Activated CD8-positive, alpha-beta T cell treated with anti-CD3 and anti-CD28 coated beads for 36 hours (primary cell): ENCODE measurements around the gene DYSF. TPM values are rescaled to one million over a fixed set of nuclear protein-coding genes. Genes with fewer than 3 reads are reported as not detected.
"Not testable (repeated sequence)": the region's sequence is repeated elsewhere in the genome, so short reads cannot be mapped to it uniquely, and the experiment has no call there.

ENCODE experiments used
- ATAC-seq: fragments of 200-7000 bp; cut with Tn5 transposase; one replicate; pipeline ENCODE4 v1.10.0; 2021; ENCODE audit warnings: mild to moderate bottlenecking, moderate library complexity
- CTCF ChIA-PET: fragments of 350-600 bp; sonication (Branson Sonifier 250); formaldehyde crosslinking; loops from one replicate; lab custom pipeline; 2021; ENCODE audit warnings: antibody characterized with exemption; lab: Charles Lee
- POLR2A ChIA-PET: fragments of 350-600 bp; sonication (Branson Sonifier 250); formaldehyde crosslinking; loops from one replicate; lab custom pipeline; 2021; ENCODE audit warnings: antibody characterized with exemption; lab: Charles Lee
- DNase-seq: peaks from one replicate; pipeline ENCODE4 v3.0.0-alpha.2; 2020
- H3K27ac Mint-ChIP-seq: one replicate; pipeline ENCODE4 v1.8.0; 2021; ENCODE audit warnings: mild to moderate bottlenecking, mixed read lengths
- H3K27me3 Mint-ChIP-seq: one replicate; pipeline ENCODE4 v1.8.0; 2021; ENCODE audit warnings: mixed read lengths
- H3K36me3 Mint-ChIP-seq: one replicate; pipeline ENCODE4 v1.8.0; 2021; ENCODE audit warnings: low read depth, mixed read lengths
- H3K4me1 Mint-ChIP-seq: one replicate; pipeline ENCODE4 v1.8.0; 2021; ENCODE audit warnings: low read depth, mixed read lengths
- H3K4me3 Mint-ChIP-seq: one replicate; pipeline ENCODE4 v1.8.0; 2021; ENCODE audit warnings: mild to moderate bottlenecking, moderate library complexity, mixed read lengths
- H3K9me3 Mint-ChIP-seq: one replicate; pipeline ENCODE4 v1.8.0; 2021; ENCODE audit warnings: mixed read lengths
- CTCF ChIP-seq: fragments of 200-600 bp; IDR thresholded peaks from one replicate; pipeline ENCODE4 v1.8.0; 2022; ENCODE audit warnings: antibody characterized with exemption, mild to moderate bottlenecking
- intact Hi-C: fragments of 100-400 bp; cut with micrococcal nuclease; formaldehyde crosslinking; loops from one replicate; pipeline ENCODE4 v1.10.0; 2022
- total RNA-seq, 2 experiments: library from RNA; stranded (reverse); gene quantifications; one replicate each; pipeline ENCODE4 v1.2.3, GENCODE V29; 2021

Gene DYSF
- total RNA-seq, 2 experiments from 2014 or later, result 3.5 to 3.8 TPM

GRCh38 chr2:71481111-71481510 is 27.8 kb downstream of the DYSF start:
- intact Hi-C loops, result no loop called here
- ATAC-seq, result no peak
- ChIA-PET POLR2A (no interaction called here), CTCF (interaction anchor here (1.5 kb wide), 1 partner anchor 29 kb away, joined by 4 read pairs; no protein-coding TSS in a partner anchor)
- Mint-ChIP-seq H3K9me3 (no peaks in the 10 kb centered on the region), H3K36me3 (no peaks in the 10 kb centered on the region), H3K27me3 (peaks cover 2% of the 10 kb centered on the region), H3K4me1 (no peaks in the 10 kb centered on the region), H3K27ac (no peak overlapping the region), H3K4me3 (no peak overlapping the region)
- DNase-seq, result no peak
- no peak for TF ChIP-seq CTCF

- Mint-ChIP-seq H3K27me3 (peaks cover 2% of the 10 kb centered on the region), H3K4me3 (no peak overlapping the region), H3K9me3 (no peaks in the 10 kb centered on the region), H3K27ac (no peak overlapping the region), H3K36me3 (no peaks in the 10 kb centered on the region), H3K4me1 (no peaks in the 10 kb centered on the region)
- no peak for TF ChIP-seq CTCF
- ChIA-PET CTCF (interaction anchor here (1.5 kb wide), 1 partner anchor 28 kb away, joined by 4 read pairs; no protein-coding TSS in a partner anchor), POLR2A (no interaction called here)
- ATAC-seq (no peak), DNase-seq (no peak)
- intact Hi-C loops, result no loop called here
These were observed 28.7 kb downstream of the DYSF start for GRCh38 chr2:71482055-71482454.

GRCh38 chr2:71483246-71483645 is 29.9 kb downstream of the DYSF start:
- H3K4me1 Mint-ChIP-seq, result no peaks in the 10 kb centered on the region
- ChIA-PET POLR2A (no interaction called here), CTCF (no interaction called here)
- DNase-seq (no peak), ATAC-seq (no peak)
- intact Hi-C loops, result no loop called here
- TF ChIP-seq CTCF, result no peak
- H3K36me3 Mint-ChIP-seq, result no peaks in the 10 kb centered on the region
- H3K4me3 Mint-ChIP-seq, result no peak overlapping the region
- no peaks in the 10 kb centered on the region for H3K9me3 Mint-ChIP-seq
- peaks cover 2% of the 10 kb centered on the region for H3K27me3 Mint-ChIP-seq
- H3K27ac Mint-ChIP-seq, result no peak overlapping the region

GRCh38 chr2:71484354-71484753 is 31.0 kb downstream of the DYSF start:
- H3K4me1 Mint-ChIP-seq, result no peaks in the 10 kb centered on the region
- ChIA-PET POLR2A (no interaction called here), CTCF (no interaction called here)
- H3K9me3 Mint-ChIP-seq, result no peaks in the 10 kb centered on the region
- no peak for DNase-seq
- intact Hi-C loops, result no loop called here
- H3K4me3 Mint-ChIP-seq, result no peak overlapping the region
- no peak for ATAC-seq
- no peak overlapping the region for H3K27ac Mint-ChIP-seq
- peaks cover 2% of the 10 kb centered on the region for H3K27me3 Mint-ChIP-seq
- no peaks in the 10 kb centered on the region for H3K36me3 Mint-ChIP-seq
- TF ChIP-seq CTCF, result no peak

- no peaks in the 10 kb centered on the region for H3K36me3 Mint-ChIP-seq
- ChIA-PET CTCF (interaction anchor here (1.0 kb wide), 1 partner anchor 387 kb away, joined by 3 read pairs; no protein-coding TSS in a partner anchor), POLR2A (no interaction called here)
- no peak for DNase-seq
- H3K27me3 Mint-ChIP-seq, result no peaks in the 10 kb centered on the region
- H3K27ac Mint-ChIP-seq, result no peak overlapping the region
- ATAC-seq, result no peak
- H3K4me3 Mint-ChIP-seq, result no peak overlapping the region
- no peak for TF ChIP-seq CTCF
- H3K4me1 Mint-ChIP-seq, result no peaks in the 10 kb centered on the region
- H3K9me3 Mint-ChIP-seq, result no peaks in the 10 kb centered on the region
- intact Hi-C loops, result no loop called here
These were observed 33.7 kb downstream of the DYSF start for GRCh38 chr2:71486881-71487640.

- H3K27ac Mint-ChIP-seq, CTCF ChIA-PET, H3K9me3 Mint-ChIP-seq, DNase-seq, H3K36me3 Mint-ChIP-seq, POLR2A ChIA-PET, H3K27me3 Mint-ChIP-seq, H3K4me1 Mint-ChIP-seq, intact Hi-C loops, ATAC-seq, H3K4me3 Mint-ChIP-seq: not testable (repeated sequence)
These were observed 38.2 kb downstream of the DYSF start for GRCh38 chr2:71491551-71491950.
